ENCODE data around the gene COQ3.

GRCh38 chr6:99356641-99357040 lies 37.4 kb downstream of the COQ3 start:
- TF ChIP-seq CTCF (IDR thresholded peaks at IDR 0.05; ENCODE audit: low read length) (no peak), EZH2 (IDR thresholded peaks at IDR 0.05; ENCODE audit: borderline replicate concordance, low read length) (no peak)

All from OCI-LY1 (cell line).